SU-DHL-6 (cell line): ENCODE results near the gene PORCN.
"Not testable (repeated sequence)": the region's sequence is repeated elsewhere in the genome, so short reads cannot be mapped to it uniquely, and the experiment has no call there.

ENCODE experiments used
- H2AFZ ChIP-seq: fragments of 200-600 bp; sonication (generic); 2 replicates; pipeline ENCODE4 v1.6.1; 2014; ENCODE audit warnings: low read depth, mild to moderate bottlenecking, moderate library complexity, mixed read lengths, antibody characterized with exemption, low read length; ENCODE audit not compliant: severe bottlenecking
- H3F3A ChIP-seq: fragments of 200-600 bp; shearing (Covaris generic); 2 replicates; pipeline ENCODE4 v1.6.0; 2016; ENCODE audit warnings: antibody characterized with exemption, mild to moderate bottlenecking; ENCODE audit not compliant: insufficient read depth
- H3K27ac ChIP-seq: fragments of 200-600 bp; sonication (generic); 2 replicates; pipeline ENCODE4 v1.5.1; 2016; ENCODE audit warnings: low read depth, mild to moderate bottlenecking, low read length, moderate library complexity, mixed read lengths
- H3K27me3 ChIP-seq: fragments of 200-600 bp; sonication (generic), shearing (Covaris generic); 2 replicates; pipeline ENCODE4 v1.6.0; 2014; ENCODE audit warnings: mild to moderate bottlenecking, low read length
- H3K36me3 ChIP-seq: fragments of 200-600 bp; sonication (generic); 2 replicates; pipeline ENCODE4 v1.6.1; 2014; ENCODE audit warnings: mild to moderate bottlenecking, low read length, mixed read lengths
- H3K4me2 ChIP-seq: fragments of 300-600, 200-600 bp; shearing (Covaris generic), sonication (generic); 2 replicates; pipeline ENCODE4 v1.6.0; 2014; ENCODE audit warnings: low read length, low read depth, mild to moderate bottlenecking; ENCODE audit not compliant: poor library complexity, severe bottlenecking
- H3K4me3 ChIP-seq: fragments of 200-600 bp; sonication (generic); 2 replicates; pipeline ENCODE4 v1.5.1; 2014; ENCODE audit warnings: antibody characterized with exemption, low read length, mild to moderate bottlenecking, mixed read lengths; ENCODE audit not compliant: insufficient read depth, poor library complexity, severe bottlenecking
- H3K79me2 ChIP-seq: fragments of 200-600 bp; sonication (generic); 2 replicates; pipeline ENCODE4 v1.6.1; 2014; ENCODE audit warnings: mild to moderate bottlenecking, low read length, moderate library complexity; ENCODE audit not compliant: insufficient read depth
- H3K9ac ChIP-seq: fragments of 200-600 bp; sonication (generic); 2 replicates; pipeline ENCODE4 v1.7.0; 2014; ENCODE audit warnings: mild to moderate bottlenecking, low read length
- H3K9me2 ChIP-seq: fragments of 200-600 bp; sonication (generic); replicated peaks from 2 replicates; pipeline ENCODE4 v1.6.1; 2014; ENCODE audit warnings: low read length; ENCODE audit not compliant: insufficient read depth
- H3K9me3 ChIP-seq: fragments of 200-600 bp; sonication (generic); 2 replicates; pipeline ENCODE4 v1.6.1; 2014; ENCODE audit warnings: low read length, mixed read lengths; ENCODE audit not compliant: insufficient read depth
- H4K20me1 ChIP-seq: fragments of 200-600 bp; sonication (generic); 2 replicates; pipeline ENCODE4 v1.6.1; 2014; ENCODE audit warnings: low read depth, mild to moderate bottlenecking, antibody characterized with exemption, low read length, moderate library complexity, mixed read lengths
- EZH2phosphoT487 ChIP-seq: fragments of 200-600 bp; sonication (generic), shearing (Covaris generic); conservative IDR thresholded peaks from 2 replicates; pipeline ENCODE4 v1.6.1; 2018; ENCODE audit warnings: mild to moderate bottlenecking, antibody characterized with exemption, low read length, moderate library complexity, mixed read lengths
- TF ChIP-seq, protein P1 (sequence below): fragments of 200-600 bp; sonication (generic); IDR thresholded peaks from one replicate; pipeline ENCODE4 v1.5.1; 2017; ENCODE audit warnings: antibody characterized with exemption, mild to moderate bottlenecking, low read length, moderate library complexity; ENCODE audit not compliant: insufficient read depth, poor library complexity, severe bottlenecking

The PORCN gene

DNA sequence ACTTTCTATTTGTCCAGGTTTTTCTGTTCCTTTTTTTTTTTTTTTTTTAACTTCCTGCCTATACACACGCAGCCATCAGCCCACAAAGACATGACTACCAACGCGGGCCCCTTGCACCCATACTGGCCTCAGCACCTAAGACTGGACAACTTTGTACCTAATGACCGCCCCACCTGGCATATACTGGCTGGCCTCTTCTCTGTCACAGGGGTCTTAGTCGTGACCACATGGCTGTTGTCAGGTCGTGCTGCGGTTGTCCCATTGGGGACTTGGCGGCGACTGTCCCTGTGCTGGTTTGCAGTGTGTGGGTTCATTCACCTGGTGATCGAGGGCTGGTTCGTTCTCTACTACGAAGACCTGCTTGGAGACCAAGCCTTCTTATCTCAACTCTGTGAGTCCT is 14.9 kb downstream of the PORCN start:
- no peak for TF ChIP-seq EZH2phosphoT487
- TF ChIP-seq, protein P1, sequence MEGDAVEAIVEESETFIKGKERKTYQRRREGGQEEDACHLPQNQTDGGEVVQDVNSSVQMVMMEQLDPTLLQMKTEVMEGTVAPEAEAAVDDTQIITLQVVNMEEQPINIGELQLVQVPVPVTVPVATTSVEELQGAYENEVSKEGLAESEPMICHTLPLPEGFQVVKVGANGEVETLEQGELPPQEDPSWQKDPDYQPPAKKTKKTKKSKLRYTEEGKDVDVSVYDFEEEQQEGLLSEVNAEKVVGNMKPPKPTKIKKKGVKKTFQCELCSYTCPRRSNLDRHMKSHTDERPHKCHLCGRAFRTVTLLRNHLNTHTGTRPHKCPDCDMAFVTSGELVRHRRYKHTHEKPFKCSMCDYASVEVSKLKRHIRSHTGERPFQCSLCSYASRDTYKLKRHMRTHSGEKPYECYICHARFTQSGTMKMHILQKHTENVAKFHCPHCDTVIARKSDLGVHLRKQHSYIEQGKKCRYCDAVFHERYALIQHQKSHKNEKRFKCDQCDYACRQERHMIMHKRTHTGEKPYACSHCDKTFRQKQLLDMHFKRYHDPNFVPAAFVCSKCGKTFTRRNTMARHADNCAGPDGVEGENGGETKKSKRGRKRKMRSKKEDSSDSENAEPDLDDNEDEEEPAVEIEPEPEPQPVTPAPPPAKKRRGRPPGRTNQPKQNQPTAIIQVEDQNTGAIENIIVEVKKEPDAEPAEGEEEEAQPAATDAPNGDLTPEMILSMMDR = no peak
- Histone ChIP-seq H3F3A (peaks cover 11% of the 10 kb centered on the region; the same call in 1 of the 2 replicates), H3K9ac (no peak overlapping the region), H3K27ac (no peak overlapping the region), H3K4me2 (peak overlapping the region; percentile 10), H3K36me3 (0 out of 2 replicates have a peak, but pooled peaks cover 5% of the 10 kb centered on the region), H3K9me3 (no peaks in the 10 kb centered on the region), H3K27me3 (no peaks in the 10 kb centered on the region), H3K4me3 (no peak overlapping the region), H3K9me2 (no peaks in the 10 kb centered on the region), H2AFZ (no peak overlapping the region), H4K20me1 (no peaks in the 10 kb centered on the region), H3K79me2 (peaks cover 27% of the 10 kb centered on the region)

DNA sequence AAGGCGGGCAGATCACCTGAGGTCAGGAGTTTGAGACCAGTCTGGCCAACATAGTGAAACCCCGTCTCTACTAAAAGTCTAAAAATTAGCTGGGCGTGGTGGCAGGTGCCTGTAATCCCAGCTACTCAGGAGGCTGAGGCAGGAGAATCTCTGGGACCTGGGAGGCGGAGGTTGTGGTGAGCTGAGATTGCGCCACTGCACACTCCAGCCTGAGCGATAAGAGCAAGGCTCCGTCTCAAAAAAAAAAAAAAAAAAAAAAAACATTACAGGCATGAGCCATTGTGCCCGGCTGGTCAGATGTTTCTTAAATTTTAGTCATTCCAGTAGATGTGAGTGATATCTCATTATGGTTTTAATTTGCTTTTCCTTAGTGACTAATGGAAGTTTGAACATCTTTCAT is 17.1 kb downstream of the PORCN start:
- H3K4me2 ChIP-seq, H3F3A ChIP-seq, H4K20me1 ChIP-seq, H3K4me3 ChIP-seq, H3K27me3 ChIP-seq, H3K9me2 ChIP-seq, H2AFZ ChIP-seq, H3K9ac ChIP-seq, H3K36me3 ChIP-seq, H3K9me3 ChIP-seq, H3K27ac ChIP-seq: not testable (repeated sequence)
- H3K79me2 ChIP-seq = peaks cover 27% of the 10 kb centered on the region

DNA sequence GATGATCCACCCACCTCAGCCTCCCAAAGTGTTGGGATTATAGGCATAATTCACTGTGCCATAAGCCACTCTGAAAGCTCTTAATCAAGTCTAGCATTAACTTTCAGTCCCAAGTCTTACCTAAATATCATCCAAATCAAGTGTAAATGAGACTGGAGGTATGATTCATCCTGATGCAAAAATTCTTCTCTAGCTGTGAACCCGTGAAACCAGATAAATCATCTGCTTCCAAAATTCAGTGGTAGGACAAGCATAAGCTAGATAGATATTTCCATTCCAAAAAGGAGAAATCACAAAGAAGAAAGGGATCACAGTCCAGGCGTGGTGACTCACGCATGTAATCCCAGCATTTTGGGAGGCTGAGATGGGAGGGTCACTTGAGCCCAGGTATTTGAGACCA is 21.9 kb downstream of the PORCN start:
- TF ChIP-seq EZH2phosphoT487 = no peak
- TF ChIP-seq, protein P1 = no peak
- H3K79me2 ChIP-seq = no peaks in the 10 kb centered on the region
- no peaks in the 10 kb centered on the region for H3K36me3 ChIP-seq
- H3K27me3 ChIP-seq = no peaks in the 10 kb centered on the region
- H2AFZ ChIP-seq = no peak overlapping the region
- 0 out of 2 replicates have a peak, but pooled peaks cover 3% of the 10 kb centered on the region for H3F3A ChIP-seq
- no peak overlapping the region for H3K4me2 ChIP-seq
- no peak overlapping the region for H3K4me3 ChIP-seq
- H3K27ac ChIP-seq = no peak overlapping the region
- H3K9me2 ChIP-seq = no peaks in the 10 kb centered on the region
- no peaks in the 10 kb centered on the region for H4K20me1 ChIP-seq
- H3K9ac ChIP-seq = no peak overlapping the region
- no peaks in the 10 kb centered on the region for H3K9me3 ChIP-seq

DNA sequence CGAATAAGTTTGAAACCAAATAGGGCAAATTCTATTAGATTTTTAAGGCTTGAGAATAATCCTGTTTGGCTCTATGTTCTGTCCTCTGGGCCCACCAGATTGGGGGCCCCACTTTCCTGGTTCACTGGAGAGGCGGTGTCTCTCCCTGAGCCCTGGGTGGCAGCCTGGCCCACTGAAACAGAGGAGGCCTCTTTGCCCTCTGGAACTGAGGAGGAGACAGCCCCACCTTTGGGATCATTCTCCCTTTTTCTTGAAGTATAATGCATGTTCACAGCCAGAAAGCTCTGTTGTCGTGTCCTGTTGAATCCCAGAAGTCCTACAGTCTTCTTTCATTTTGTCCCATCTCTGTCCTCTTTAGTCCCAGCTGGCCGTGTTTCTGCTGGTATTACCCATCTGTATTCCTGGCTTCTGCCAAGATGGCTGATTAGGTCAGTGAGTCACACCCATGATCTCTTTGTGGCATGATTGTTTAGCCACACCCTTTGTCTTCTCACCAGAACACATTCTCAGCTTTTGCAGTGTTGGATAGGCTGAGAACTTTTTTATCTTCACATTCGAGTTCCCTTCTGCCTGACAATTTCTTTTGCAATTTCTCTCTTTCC is 22.7 kb downstream of the PORCN start:
- Histone ChIP-seq H3K9me3 (no peaks in the 10 kb centered on the region), H3K27me3 (no peaks in the 10 kb centered on the region), H3K27ac (no peak overlapping the region), H3K9ac (no peak overlapping the region), H2AFZ (no peak overlapping the region), H3K9me2 (no peaks in the 10 kb centered on the region), H3K4me2 (no peak overlapping the region), H4K20me1 (no peaks in the 10 kb centered on the region), H3F3A (0 out of 2 replicates have a peak, but pooled peaks cover 3% of the 10 kb centered on the region), H3K4me3 (no peak overlapping the region), H3K79me2 (no peaks in the 10 kb centered on the region), H3K36me3 (no peaks in the 10 kb centered on the region)
- TF ChIP-seq, protein P1 = no peak
- TF ChIP-seq EZH2phosphoT487 = no peak
